HG02642 (cell line): ENCODE results near the gene HES3.

ENCODE experiments used
- ATAC-seq: cut with Tn5 transposase; IDR thresholded peaks from one replicate; pipeline ENCODE4 v1.9.1; 2021; ENCODE audit warnings: mild to moderate bottlenecking; ENCODE audit not compliant: unreplicated experiment, poor library complexity

Gene HES3

GRCh38 chr1:6260433-6260934 is 16.5 kb downstream of the HES3 start:
- ATAC-seq: no peak

- peak; percentile 45 for ATAC-seq
Measured at GRCh38 chr1:6260961-6261614, 17.1 kb downstream of the HES3 start, which contains the start of gene GPR153. Gene GPR153 (minus strand): TSS chr1:6261098. CDS start chr1:6254905, 6,193 bp downstream.

- no peak for ATAC-seq
Measured at GRCh38 chr1:6261615-6261995, 17.6 kb downstream of the HES3 start.

GRCh38 chr1:6262555-6263420 is 18.8 kb downstream of the HES3 start:
- ATAC-seq: no peak

- no peak for ATAC-seq
Measured at GRCh38 chr1:6263716-6264115, 19.7 kb downstream of the HES3 start.

GRCh38 chr1:6265151-6265550 is 21.2 kb downstream of the HES3 start:
- ATAC-seq: no peak

- no peak for ATAC-seq
Measured at GRCh38 chr1:6266641-6267040, 22.7 kb downstream of the HES3 start.

GRCh38 chr1:6267686-6268322 is 23.8 kb downstream of the HES3 start:
- no peak for ATAC-seq

GRCh38 chr1:6268415-6268814 is 24.4 kb downstream of the HES3 start:
- no peak for ATAC-seq

GRCh38 chr1:6269296-6269695 is 25.3 kb downstream of the HES3 start:
- ATAC-seq: no peak

GRCh38 chr1:6269720-6270400 is 25.9 kb downstream of the HES3 start:
- ATAC-seq: no peak

- no peak for ATAC-seq
Measured at GRCh38 chr1:6270401-6270800, 26.4 kb downstream of the HES3 start.

GRCh38 chr1:6271006-6271405 is 27.0 kb downstream of the HES3 start:
- no peak for ATAC-seq

- ATAC-seq: no peak
Measured at GRCh38 chr1:6271554-6271953, 27.6 kb downstream of the HES3 start.

- no peak for ATAC-seq
Measured at GRCh38 chr1:6272452-6272851, 28.5 kb downstream of the HES3 start.

- ATAC-seq: no peak
Measured at GRCh38 chr1:6272868-6273267, 28.9 kb downstream of the HES3 start.

- ATAC-seq: no peak
Measured at GRCh38 chr1:6273380-6273891, 29.5 kb downstream of the HES3 start.

- ATAC-seq: no peak
Measured at GRCh38 chr1:6274102-6274501, 30.1 kb downstream of the HES3 start.

- no peak for ATAC-seq
Measured at GRCh38 chr1:6274622-6275139, 30.7 kb downstream of the HES3 start.
